HG03354 (cell line): ENCODE results near the gene ZNF182.
"Not testable (repeated sequence)": the region's sequence is repeated elsewhere in the genome, so short reads cannot be mapped to it uniquely, and the experiment has no call there.

Source experiments
- ATAC-seq: cut with Tn5 transposase; IDR thresholded peaks from one replicate; pipeline ENCODE4 v1.9.1; 2021; ENCODE audit warnings: mild to moderate bottlenecking; ENCODE audit not compliant: unreplicated experiment, poor library complexity, severe bottlenecking

The ZNF182 gene

DNA sequence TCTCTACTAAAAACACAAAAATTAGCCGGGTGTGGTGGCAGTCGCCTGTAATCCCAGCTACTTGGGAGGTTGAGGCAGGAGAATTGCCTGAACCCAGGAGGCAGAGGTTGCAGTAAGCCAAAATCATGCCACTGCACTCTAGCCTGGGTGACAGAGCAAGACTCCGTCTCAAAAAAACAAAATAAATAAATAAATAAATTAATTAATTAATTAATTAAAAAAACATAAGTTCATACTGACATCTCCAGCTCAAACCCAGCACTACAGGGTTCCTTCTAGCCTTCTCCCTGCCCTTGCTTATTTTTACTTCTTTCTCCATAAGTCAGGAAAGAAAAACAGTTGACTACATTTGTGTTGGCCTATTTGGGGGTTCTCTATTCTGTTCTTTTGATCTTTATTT lies 71.8 kb downstream of the ZNF182 start:
- ATAC-seq: not testable (repeated sequence)

DNA sequence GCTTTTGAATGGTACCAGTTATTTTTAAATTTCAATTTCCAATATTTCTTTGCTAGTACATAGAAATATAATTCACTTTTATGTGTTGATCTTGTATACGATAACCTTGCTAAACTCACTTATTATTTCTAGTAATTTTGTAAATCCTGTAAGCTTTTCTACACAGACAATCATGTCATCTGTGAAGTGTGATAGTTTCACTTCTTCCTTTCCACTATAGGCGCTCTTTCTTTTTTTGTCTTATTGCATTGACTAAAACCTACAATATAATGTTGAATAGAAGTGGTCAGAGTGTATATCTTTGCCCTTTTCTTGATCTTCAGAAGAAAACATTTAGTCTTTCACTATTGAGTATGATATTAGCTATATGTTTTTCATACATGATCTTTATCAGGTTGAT lies 76.6 kb downstream of the ZNF182 start:
- no peak for ATAC-seq
